ENCODE results near the gene ACAP1. TPM values are rescaled to one million over a fixed set of nuclear protein-coding genes. Genes with fewer than 3 reads are reported as not detected.
"Not testable (repeated sequence)": the region's sequence is repeated elsewhere in the genome, so short reads cannot be mapped to it uniquely, and the experiment has no call there.

The ACAP1 gene
- total RNA-seq, 1 experiment from 2014 or later, result 2.7 TPM

GRCh38 chr17:7367918-7368598 is 31.7 kb downstream of the ACAP1 start:
- no TSS peak for BruUV-seq (replicated peaks)
- intact Hi-C loops (cut with micrococcal nuclease; ENCODE audit: unreplicated experiment) (no loop called here), in situ Hi-C loops (cut with HindIII; ENCODE audit: low pct_unique_long_range_greater_than_20kb, low sequenced_read_pairs) (no loop called here)
- CTCF ChIA-PET, result interaction anchor here (0.5 to 0.8 kb wide), 3 partner anchors 25 to 108 kb away, joined by 4 to 8 read pairs (median 5); no protein-coding TSS in a partner anchor
- no peaks in the 10 kb centered on the region for H3K36me3 ChIP-seq (ENCODE audit: control insufficient read depth, insufficient read depth, low read length)
- no peaks in the 10 kb centered on the region for H3K27me3 ChIP-seq (ENCODE audit: control insufficient read depth, insufficient read depth, low read length)
- POLR2A ChIA-PET, result no interaction called here
- no peaks in the 10 kb centered on the region for H3K4me1 ChIP-seq (ENCODE audit: control insufficient read depth, insufficient read depth, low read length)
- H3K4me3 ChIP-seq (ENCODE audit: low read depth in 2 of 2, low read length in 2 of 2), result no peak overlapping the region
- DNase-seq (ENCODE audit: low read depth, low spot score), result no peak
- no peak overlapping the region for H3K27ac ChIP-seq (ENCODE audit: low read length)
- no peak for ATAC-seq
- H3K9me3 ChIP-seq (ENCODE audit: control insufficient read depth, insufficient read depth, low read depth, low read length), result no peaks in the 10 kb centered on the region
- TF ChIP-seq CTCF (IDR thresholded peaks at IDR 0.05) (no peak), TCF7L2 (IDR thresholded peaks at IDR 0.05; ENCODE audit: low read depth, low read length) (no peak)

- DNase-seq (ENCODE audit: low read depth, low spot score); H3K36me3 ChIP-seq (ENCODE audit: control insufficient read depth, insufficient read depth, low read length); ATAC-seq; intact Hi-C loops (cut with micrococcal nuclease; ENCODE audit: unreplicated experiment); H3K4me1 ChIP-seq (ENCODE audit: control insufficient read depth, insufficient read depth, low read length); H3K27ac ChIP-seq (ENCODE audit: low read length); H3K27me3 ChIP-seq (ENCODE audit: control insufficient read depth, insufficient read depth, low read length); POLR2A ChIA-PET; H3K9me3 ChIP-seq (ENCODE audit: control insufficient read depth, insufficient read depth, low read depth, low read length); BruUV-seq (replicated peaks); in situ Hi-C loops (cut with HindIII; ENCODE audit: low pct_unique_long_range_greater_than_20kb, low sequenced_read_pairs); H3K4me3 ChIP-seq (ENCODE audit: low read depth in 2 of 2, low read length in 2 of 2): not testable (repeated sequence)
- CTCF ChIA-PET, result interaction anchor here (0.8 kb wide), 1 partner anchor 107 kb away, joined by 4 read pairs; no protein-coding TSS in a partner anchor
Observed at GRCh38 chr17:7368599-7368994, 32.3 kb downstream of the ACAP1 start.

- no TSS peak for BruUV-seq (replicated peaks)
- Histone ChIP-seq H3K4me3 (ENCODE audit: low read depth in 2 of 2, low read length in 2 of 2) (no peak overlapping the region), H3K27me3 (ENCODE audit: control insufficient read depth, insufficient read depth, low read length) (no peaks in the 10 kb centered on the region), H3K9me3 (ENCODE audit: control insufficient read depth, insufficient read depth, low read depth, low read length) (no peaks in the 10 kb centered on the region), H3K36me3 (ENCODE audit: control insufficient read depth, insufficient read depth, low read length) (no peaks in the 10 kb centered on the region), H3K27ac (ENCODE audit: low read length) (no peak overlapping the region), H3K4me1 (ENCODE audit: control insufficient read depth, insufficient read depth, low read length) (no peaks in the 10 kb centered on the region)
- DNase-seq (ENCODE audit: low read depth, low spot score), result no peak
- ATAC-seq, result no peak
- no peak for TF ChIP-seq CTCF (IDR thresholded peaks at IDR 0.05)
- no peak for TF ChIP-seq TCF7L2 (IDR thresholded peaks at IDR 0.05; ENCODE audit: low read depth, low read length)
- TF ChIP-seq SIN3A (IDR thresholded peaks at IDR 0.05; ENCODE audit: borderline replicate concordance, insufficient read depth, low read depth, low read length), result no peak
- TF ChIP-seq REST (IDR thresholded peaks at IDR 0.05; ENCODE audit: insufficient read depth in 1 of 2, low read depth in 2 of 2, low read length in 1 of 2), result no peak
- TF ChIP-seq POLR2AphosphoS5 (IDR thresholded peaks at IDR 0.05; ENCODE audit: low read depth, low read length), result no peak
- in situ Hi-C loops (cut with HindIII; ENCODE audit: low pct_unique_long_range_greater_than_20kb, low sequenced_read_pairs), result no loop called here
- intact Hi-C loops (cut with micrococcal nuclease; ENCODE audit: unreplicated experiment), result no loop called here
- CTCF ChIA-PET, result no interaction called here
- POLR2A ChIA-PET, result interaction anchor here (0.6 kb wide), 1 partner anchor 177 kb away, joined by 7 read pairs; no protein-coding TSS in a partner anchor
Observed at GRCh38 chr17:7369825-7370224, 33.5 kb downstream of the ACAP1 start.
